ENCODE results near the gene RASGRP2.

DNA sequence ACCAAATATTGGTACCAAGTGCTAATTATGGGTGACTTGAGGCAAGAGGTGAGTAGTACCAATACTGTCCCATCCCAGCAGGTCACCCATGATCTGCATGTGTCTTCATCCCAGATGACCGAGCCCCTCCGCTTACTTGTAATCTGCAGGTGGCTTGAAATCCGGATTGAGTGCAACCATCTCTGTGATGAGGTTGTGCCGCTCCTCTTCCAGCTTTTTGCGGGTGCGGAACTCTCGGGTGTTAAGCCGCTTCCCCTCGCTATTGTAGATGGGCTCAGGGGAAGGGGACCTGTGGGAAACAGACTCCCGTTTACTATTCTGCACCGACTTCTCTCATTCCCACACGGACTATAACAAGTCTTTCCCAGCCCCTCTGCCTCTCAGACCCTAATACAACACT is 26.2 kb upstream of the RASGRP2 start:
- TF ChIP-seq, protein P1, sequence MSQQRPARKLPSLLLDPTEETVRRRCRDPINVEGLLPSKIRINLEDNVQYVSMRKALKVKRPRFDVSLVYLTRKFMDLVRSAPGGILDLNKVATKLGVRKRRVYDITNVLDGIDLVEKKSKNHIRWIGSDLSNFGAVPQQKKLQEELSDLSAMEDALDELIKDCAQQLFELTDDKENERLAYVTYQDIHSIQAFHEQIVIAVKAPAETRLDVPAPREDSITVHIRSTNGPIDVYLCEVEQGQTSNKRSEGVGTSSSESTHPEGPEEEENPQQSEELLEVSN (IDR thresholded peaks at IDR 0.05): no peak
- TF ChIP-seq POLR2AphosphoS5 (IDR thresholded peaks at IDR 0.05; ENCODE audit: low read depth, low read length) (no peak), POLR2A (IDR thresholded peaks at IDR 0.05; ENCODE audit: control extremely low read depth in 1 of 2, low read depth in 2 of 2, low read length in 2 of 2) (no peak; a peak in 2 of 3 replicates), RNF2 (IDR thresholded peaks at IDR 0.05; ENCODE audit: borderline replicate concordance, low read depth, low read length, missing control alignments, poor library complexity, severe bottlenecking) (no peak), ZNF274 (IDR thresholded peaks at IDR 0.05; ENCODE audit: borderline replicate concordance, extremely low read depth, low read length) (no peak), TAF1 (IDR thresholded peaks at IDR 0.05; ENCODE audit: low read depth, low read length) (no peak), SP1 (IDR thresholded peaks at IDR 0.05; ENCODE audit: low read depth, low read length) (no peak), RFX5 (IDR thresholded peaks at IDR 0.05; ENCODE audit: borderline replicate concordance, low read depth, low read length) (no peak), YY1 (IDR thresholded peaks at IDR 0.05; ENCODE audit: low read depth, low read length) (no peak), SAP30 (IDR thresholded peaks at IDR 0.05; ENCODE audit: insufficient read depth, insufficient replicate concordance, low read length) (no peak), CHD2 (IDR thresholded peaks at IDR 0.05; ENCODE audit: low read length) (no peak), TBP (IDR thresholded peaks at IDR 0.05; ENCODE audit: low read depth, low read length) (no peak)
- TF ChIP-seq, protein P2, sequence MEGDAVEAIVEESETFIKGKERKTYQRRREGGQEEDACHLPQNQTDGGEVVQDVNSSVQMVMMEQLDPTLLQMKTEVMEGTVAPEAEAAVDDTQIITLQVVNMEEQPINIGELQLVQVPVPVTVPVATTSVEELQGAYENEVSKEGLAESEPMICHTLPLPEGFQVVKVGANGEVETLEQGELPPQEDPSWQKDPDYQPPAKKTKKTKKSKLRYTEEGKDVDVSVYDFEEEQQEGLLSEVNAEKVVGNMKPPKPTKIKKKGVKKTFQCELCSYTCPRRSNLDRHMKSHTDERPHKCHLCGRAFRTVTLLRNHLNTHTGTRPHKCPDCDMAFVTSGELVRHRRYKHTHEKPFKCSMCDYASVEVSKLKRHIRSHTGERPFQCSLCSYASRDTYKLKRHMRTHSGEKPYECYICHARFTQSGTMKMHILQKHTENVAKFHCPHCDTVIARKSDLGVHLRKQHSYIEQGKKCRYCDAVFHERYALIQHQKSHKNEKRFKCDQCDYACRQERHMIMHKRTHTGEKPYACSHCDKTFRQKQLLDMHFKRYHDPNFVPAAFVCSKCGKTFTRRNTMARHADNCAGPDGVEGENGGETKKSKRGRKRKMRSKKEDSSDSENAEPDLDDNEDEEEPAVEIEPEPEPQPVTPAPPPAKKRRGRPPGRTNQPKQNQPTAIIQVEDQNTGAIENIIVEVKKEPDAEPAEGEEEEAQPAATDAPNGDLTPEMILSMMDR (IDR thresholded peaks at IDR 0.05; ENCODE audit: control extremely low read depth in 1 of 3, insufficient read depth in 1 of 3, low read depth in 1 of 3, low read length in 3 of 3): no peak
- TF ChIP-seq, protein P3, sequence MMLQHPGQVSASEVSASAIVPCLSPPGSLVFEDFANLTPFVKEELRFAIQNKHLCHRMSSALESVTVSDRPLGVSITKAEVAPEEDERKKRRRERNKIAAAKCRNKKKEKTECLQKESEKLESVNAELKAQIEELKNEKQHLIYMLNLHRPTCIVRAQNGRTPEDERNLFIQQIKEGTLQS (IDR thresholded peaks at IDR 0.05; ENCODE audit: insufficient read depth, low read depth, low read length): no peak
